ENCODE results near the gene EP400.
A peak's percentile ranks its signal among the peaks of the same experiment; 100 is the strongest.

The EP400 gene

DNA sequence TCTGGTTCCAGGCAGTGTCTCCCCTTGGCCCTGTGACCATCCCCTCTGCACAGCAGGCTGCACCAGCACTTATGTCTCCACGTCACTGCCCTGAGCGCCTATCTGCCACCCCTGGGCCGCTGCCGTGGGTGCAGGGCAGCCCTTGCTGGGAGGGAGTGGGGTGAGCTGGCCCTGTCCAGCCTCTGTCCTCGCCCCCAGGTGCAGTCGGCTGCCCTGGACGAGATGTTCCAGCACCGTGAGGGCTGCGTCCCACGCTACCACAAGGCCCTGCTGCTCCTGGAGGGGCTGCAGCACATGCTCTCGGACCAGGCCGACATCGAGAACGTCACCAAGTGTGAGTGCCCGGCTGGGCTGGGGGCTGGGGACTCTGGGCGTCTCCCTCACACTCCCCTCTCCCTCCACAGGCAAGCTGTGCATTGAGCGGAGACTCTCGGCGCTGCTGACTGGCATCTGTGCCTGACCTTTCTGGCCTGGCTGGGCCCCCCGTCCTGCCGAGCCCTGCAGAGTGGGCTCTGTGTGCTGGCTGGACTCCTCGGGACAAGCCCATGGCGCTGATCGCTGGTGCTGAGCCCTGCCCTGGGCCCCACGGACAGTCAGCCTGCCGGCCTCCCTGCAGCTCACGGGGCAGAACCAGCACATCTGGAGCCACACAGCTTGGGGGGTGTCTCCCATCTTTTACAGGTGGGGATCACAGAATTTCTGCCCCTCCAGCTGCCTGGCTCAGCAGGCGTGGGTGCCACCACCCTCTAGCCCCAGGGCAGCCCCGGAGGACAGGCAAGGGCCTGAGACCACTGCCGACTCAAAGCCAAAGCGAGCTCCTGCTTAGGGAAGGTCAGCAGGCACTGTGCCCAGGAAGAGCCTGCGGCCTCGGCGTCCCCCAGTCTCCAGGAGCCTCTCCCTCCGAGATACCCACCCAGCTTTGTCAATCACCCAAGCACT, 28.6 kb upstream of the EP400 start:
- POLR2A ChIA-PET = no interaction called here

DNA sequence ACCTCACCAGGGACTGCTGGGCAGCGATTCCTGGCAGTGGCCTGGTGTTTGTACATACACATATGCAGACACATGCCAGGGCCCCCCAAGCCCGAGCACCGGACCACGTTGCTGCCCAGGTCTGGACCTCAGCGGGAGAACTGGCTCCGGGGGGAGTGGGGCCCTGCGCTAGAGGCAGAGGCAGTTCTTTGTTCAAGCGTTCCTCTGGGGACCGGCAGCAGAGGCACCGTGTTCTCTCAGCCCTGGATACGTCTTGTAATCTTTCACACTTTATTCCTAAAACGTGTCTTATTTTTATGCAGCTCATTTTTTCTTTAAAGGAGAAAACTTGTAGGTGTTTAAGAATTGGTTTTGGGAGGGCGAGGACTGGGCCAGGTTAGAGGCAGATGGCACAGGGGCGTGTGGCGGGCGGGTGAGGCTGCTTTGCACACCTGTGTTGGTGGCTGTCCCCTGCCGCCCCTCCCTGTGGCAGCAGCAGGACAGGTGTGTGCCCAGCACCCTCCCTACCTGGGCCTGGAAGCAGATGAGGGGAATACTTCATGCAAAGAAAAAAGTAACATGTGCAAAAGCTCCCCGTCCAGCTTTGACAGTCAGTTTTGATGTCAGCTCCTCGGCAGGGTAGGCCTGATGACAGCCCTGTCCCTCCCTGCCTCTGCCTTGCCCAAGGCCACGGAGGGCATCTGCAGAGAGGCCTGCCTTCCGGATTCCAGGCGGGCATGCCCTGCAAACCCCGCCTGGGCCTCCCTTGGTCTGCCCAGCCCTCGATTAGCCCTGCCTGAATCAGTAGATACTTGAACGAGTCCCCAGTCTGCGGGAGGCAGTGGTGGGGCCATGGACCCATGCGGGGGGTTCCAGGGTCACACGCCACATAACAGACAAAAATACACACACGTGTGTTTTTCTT, 27.6 kb upstream of the EP400 start:
- H3K4me3 ChIP-seq (ENCODE audit: low read depth, low read length) = no peak overlapping the region
- ChIA-PET POLR2A (no interaction called here), CTCF (no interaction called here)
- no peaks in the 10 kb centered on the region for H3K9me3 ChIP-seq (ENCODE audit: control insufficient read depth, insufficient read depth, low read depth, low read length)
- peaks cover 0 to 54% of the 10 kb centered on the region in 2 experiments; a peak in 2 of 3 replicates for H3K36me3 ChIP-seq (ENCODE audit: control insufficient read depth in 2 of 2, insufficient read depth in 1 of 2, low read length in 2 of 2)
- TF ChIP-seq SP2 (tag by site-specific recombination; IDR thresholded peaks at IDR 0.05) = peak; percentile 19; the same call in 1 of the 2 replicates
- no peak for TF ChIP-seq ZNF133 (tag by site-specific recombination; IDR thresholded peaks at IDR 0.05)
- TF ChIP-seq, protein P1, sequence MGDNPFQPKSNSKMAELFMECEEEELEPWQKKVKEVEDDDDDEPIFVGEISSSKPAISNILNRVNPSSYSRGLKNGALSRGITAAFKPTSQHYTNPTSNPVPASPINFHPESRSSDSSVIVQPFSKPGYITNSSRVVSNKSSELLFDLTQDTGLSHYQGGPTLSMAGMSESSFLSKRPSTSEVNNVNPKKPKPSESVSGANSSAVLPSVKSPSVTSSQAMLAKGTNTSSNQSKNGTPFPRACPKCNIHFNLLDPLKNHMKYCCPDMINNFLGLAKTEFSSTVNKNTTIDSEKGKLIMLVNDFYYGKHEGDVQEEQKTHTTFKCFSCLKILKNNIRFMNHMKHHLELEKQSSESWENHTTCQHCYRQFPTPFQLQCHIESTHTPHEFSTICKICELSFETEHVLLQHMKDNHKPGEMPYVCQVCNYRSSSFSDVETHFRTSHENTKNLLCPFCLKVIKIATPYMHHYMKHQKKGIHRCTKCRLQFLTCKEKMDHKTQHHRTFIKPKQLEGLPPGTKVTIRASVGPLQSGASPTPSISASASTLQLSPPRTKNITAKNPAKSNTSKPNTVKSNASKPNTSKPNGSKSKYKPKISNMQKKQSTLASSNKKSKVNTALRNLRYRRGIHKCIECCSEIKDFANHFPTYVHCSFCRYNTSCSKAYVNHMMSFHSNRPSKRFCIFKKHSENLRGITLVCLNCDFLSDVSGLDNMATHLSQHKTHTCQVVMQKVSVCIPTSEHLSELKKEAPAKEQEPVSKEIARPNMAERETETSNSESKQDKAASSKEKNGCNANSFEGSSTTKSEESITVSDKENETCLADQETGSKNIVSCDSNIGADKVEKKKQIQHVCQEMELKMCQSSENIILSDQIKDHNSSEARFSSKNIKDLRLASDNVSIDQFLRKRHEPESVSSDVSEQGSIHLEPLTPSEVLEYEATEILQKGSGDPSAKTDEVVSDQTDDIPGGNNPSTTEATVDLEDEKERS (tag by site-specific recombination; IDR thresholded peaks at IDR 0.05) = no peak
- TF ChIP-seq ZNF335 (tag by site-specific recombination; conservative IDR thresholded peaks at IDR 0.05) = peak; percentile 45
- 0 out of 2 replicates have a peak, but pooled peaks have one; percentile 24 for TF ChIP-seq GLIS2 (tag by site-specific recombination; IDR thresholded peaks at IDR 0.05)
- no peak overlapping the region for H3K27ac ChIP-seq (ENCODE audit: extremely low read depth, low read depth, low read length)
- no peaks in the 10 kb centered on the region for H3K4me1 ChIP-seq (ENCODE audit: control insufficient read depth, insufficient read depth, low read length)

More for the DNA sequence above, 28.6 kb upstream of the EP400 start:
- H3K27ac ChIP-seq (ENCODE audit: extremely low read depth, low read depth, low read length) = no peak overlapping the region
- H3K9me3 ChIP-seq (ENCODE audit: control insufficient read depth, insufficient read depth, low read depth, low read length) = no peaks in the 10 kb centered on the region
- H3K4me1 ChIP-seq (ENCODE audit: control insufficient read depth, insufficient read depth, low read length) = no peaks in the 10 kb centered on the region
- CTCF ChIA-PET = no interaction called here
- TF ChIP-seq ZNF433 (tag by site-specific recombination; IDR thresholded peaks at IDR 0.05; ENCODE audit: low read depth) (no peak), ZNF514 (tag by site-specific recombination; IDR thresholded peaks at IDR 0.05) (no peak), ZNF792 (tag by site-specific recombination; IDR thresholded peaks at IDR 0.05) (no peak), ZNF37A (tag by site-specific recombination; IDR thresholded peaks at IDR 0.05) (no peak), CTCF (tag by site-specific recombination; IDR thresholded peaks at IDR 0.05) (no peak)
- TF ChIP-seq, protein P2, sequence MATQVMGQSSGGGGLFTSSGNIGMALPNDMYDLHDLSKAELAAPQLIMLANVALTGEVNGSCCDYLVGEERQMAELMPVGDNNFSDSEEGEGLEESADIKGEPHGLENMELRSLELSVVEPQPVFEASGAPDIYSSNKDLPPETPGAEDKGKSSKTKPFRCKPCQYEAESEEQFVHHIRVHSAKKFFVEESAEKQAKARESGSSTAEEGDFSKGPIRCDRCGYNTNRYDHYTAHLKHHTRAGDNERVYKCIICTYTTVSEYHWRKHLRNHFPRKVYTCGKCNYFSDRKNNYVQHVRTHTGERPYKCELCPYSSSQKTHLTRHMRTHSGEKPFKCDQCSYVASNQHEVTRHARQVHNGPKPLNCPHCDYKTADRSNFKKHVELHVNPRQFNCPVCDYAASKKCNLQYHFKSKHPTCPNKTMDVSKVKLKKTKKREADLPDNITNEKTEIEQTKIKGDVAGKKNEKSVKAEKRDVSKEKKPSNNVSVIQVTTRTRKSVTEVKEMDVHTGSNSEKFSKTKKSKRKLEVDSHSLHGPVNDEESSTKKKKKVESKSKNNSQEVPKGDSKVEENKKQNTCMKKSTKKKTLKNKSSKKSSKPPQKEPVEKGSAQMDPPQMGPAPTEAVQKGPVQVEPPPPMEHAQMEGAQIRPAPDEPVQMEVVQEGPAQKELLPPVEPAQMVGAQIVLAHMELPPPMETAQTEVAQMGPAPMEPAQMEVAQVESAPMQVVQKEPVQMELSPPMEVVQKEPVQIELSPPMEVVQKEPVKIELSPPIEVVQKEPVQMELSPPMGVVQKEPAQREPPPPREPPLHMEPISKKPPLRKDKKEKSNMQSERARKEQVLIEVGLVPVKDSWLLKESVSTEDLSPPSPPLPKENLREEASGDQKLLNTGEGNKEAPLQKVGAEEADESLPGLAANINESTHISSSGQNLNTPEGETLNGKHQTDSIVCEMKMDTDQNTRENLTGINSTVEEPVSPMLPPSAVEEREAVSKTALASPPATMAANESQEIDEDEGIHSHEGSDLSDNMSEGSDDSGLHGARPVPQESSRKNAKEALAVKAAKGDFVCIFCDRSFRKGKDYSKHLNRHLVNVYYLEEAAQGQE (tag by site-specific recombination; IDR thresholded peaks at IDR 0.05) = no peak
- TF ChIP-seq, protein P3, sequence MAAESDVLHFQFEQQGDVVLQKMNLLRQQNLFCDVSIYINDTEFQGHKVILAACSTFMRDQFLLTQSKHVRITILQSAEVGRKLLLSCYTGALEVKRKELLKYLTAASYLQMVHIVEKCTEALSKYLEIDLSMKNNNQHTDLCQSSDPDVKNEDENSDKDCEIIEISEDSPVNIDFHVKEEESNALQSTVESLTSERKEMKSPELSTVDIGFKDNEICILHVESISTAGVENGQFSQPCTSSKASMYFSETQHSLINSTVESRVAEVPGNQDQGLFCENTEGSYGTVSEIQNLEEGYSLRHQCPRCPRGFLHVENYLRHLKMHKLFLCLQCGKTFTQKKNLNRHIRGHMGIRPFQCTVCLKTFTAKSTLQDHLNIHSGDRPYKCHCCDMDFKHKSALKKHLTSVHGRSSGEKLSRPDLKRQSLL (tag by site-specific recombination; IDR thresholded peaks at IDR 0.05) = no peak
- H3K36me3 ChIP-seq (ENCODE audit: control insufficient read depth in 2 of 2, insufficient read depth in 1 of 2, low read length in 2 of 2) = peaks cover 0 to 60% of the 10 kb centered on the region in 2 experiments; a peak in 2 of 3 replicates
- no peak overlapping the region for H3K4me3 ChIP-seq (ENCODE audit: low read depth, low read length)
